ENCODE data around the gene BLNK. TPM values are rescaled to one million over a fixed set of nuclear protein-coding genes. Genes with fewer than 3 reads are reported as not detected.

The BLNK gene
- total and polyA plus RNA-seq, 2 donors (not counting 1 experiment from before 2014, with no cell fraction given): 0.33 TPM; not detected in 1

DNA sequence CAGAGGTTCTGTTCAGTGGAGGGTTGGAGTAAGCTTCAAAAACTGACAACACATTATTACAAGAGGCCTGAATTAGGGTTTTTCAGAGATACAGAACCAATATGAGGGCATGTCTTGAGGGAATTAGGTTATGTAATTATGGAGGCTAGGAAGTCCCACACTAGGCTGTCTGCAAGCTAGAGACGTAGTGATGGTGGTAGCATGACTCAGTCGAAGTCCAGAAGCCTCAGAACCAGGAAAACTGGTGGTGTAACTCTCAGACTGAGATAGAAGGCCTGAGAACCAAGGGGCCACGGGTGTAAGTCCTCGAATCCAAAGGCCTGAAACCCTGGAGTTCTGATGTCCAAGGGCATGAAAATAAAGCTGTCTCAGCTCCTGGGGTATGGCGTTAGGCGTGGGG, 105.6 kb downstream of the BLNK start:
- H3K4me3 ChIP-seq (replicated peaks in 1 of 4; ENCODE audit: control extremely low read depth in 1 of 4, insufficient read depth in 1 of 4, low read depth in 3 of 4, low read length in 4 of 4): no peak overlapping the region
- no peak overlapping the region for H3K4me2 ChIP-seq (ENCODE audit: extremely low read depth, insufficient read depth, low read length)
- no peaks in the 10 kb centered on the region for H4K20me1 ChIP-seq (ENCODE audit: control insufficient read depth, extremely low read depth, insufficient read depth, low read length)
- no peaks in the 10 kb centered on the region for H3K79me2 ChIP-seq (ENCODE audit: control insufficient read depth, insufficient read depth, low read length)
- H3K27me3 ChIP-seq (ENCODE audit: control insufficient read depth, insufficient read depth, low read length): no peaks in the 10 kb centered on the region
- no peaks in the 10 kb centered on the region for H3K4me1 ChIP-seq (ENCODE audit: control insufficient read depth, extremely low read depth, insufficient read depth, low read length)
- TF ChIP-seq EZH2 (IDR thresholded peaks at IDR 0.05; ENCODE audit: low read length, missing control alignments): no peak
- TF ChIP-seq, protein P1, sequence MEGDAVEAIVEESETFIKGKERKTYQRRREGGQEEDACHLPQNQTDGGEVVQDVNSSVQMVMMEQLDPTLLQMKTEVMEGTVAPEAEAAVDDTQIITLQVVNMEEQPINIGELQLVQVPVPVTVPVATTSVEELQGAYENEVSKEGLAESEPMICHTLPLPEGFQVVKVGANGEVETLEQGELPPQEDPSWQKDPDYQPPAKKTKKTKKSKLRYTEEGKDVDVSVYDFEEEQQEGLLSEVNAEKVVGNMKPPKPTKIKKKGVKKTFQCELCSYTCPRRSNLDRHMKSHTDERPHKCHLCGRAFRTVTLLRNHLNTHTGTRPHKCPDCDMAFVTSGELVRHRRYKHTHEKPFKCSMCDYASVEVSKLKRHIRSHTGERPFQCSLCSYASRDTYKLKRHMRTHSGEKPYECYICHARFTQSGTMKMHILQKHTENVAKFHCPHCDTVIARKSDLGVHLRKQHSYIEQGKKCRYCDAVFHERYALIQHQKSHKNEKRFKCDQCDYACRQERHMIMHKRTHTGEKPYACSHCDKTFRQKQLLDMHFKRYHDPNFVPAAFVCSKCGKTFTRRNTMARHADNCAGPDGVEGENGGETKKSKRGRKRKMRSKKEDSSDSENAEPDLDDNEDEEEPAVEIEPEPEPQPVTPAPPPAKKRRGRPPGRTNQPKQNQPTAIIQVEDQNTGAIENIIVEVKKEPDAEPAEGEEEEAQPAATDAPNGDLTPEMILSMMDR (conservative IDR thresholded peaks at IDR 0.05 in 1 of 2, IDR thresholded peaks at IDR 0.05 in 1 of 2; ENCODE audit: low read depth in 1 of 2, low read length in 2 of 2): no peak
- H3K27ac ChIP-seq (ENCODE audit: insufficient read depth, low read length): no peak overlapping the region
- H2AFZ ChIP-seq (ENCODE audit: low read length): no peak overlapping the region
- no peaks in the 10 kb centered on the region for H3K36me3 ChIP-seq (ENCODE audit: control insufficient read depth, insufficient read depth, low read length)
- no peak overlapping the region for H3K9ac ChIP-seq (ENCODE audit: insufficient read depth, low read length)
- DNase-seq (ENCODE audit: low read depth in 2 of 2): no peak
- no peaks in the 10 kb centered on the region for H3K9me3 ChIP-seq (ENCODE audit: control insufficient read depth, insufficient read depth, low read depth, low read length)

DNA sequence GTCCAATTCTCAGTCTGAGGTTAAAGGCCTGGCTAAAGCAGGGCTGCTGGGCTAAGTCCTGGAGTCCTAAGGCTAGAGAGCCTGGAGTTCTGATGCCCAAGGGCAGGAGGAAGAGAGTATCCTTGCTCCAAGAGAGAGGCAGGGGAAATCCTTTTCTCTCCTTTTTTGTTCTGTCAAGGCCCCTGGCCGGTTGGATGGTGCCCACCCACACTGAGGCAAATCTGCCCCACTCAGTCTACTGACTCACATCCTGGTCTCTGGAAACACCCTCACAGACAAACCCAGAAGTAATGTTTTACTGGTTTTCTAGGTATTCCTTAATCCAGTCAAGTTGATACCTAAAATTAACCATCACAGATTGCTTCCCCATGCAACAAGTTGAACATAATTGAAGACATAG, 118.3 kb downstream of the BLNK start:
- H3K9ac ChIP-seq (ENCODE audit: insufficient read depth, low read length): no peak overlapping the region
- H3K27me3 ChIP-seq (ENCODE audit: control insufficient read depth, insufficient read depth, low read length): no peaks in the 10 kb centered on the region
- DNase-seq (ENCODE audit: low read depth in 2 of 2): peak in 1 of 2 donors; percentile 14
- no peak overlapping the region for H2AFZ ChIP-seq (ENCODE audit: low read length)
- H3K27ac ChIP-seq (ENCODE audit: insufficient read depth, low read length): no peak overlapping the region
- no peaks in the 10 kb centered on the region for H3K79me2 ChIP-seq (ENCODE audit: control insufficient read depth, insufficient read depth, low read length)
- H3K4me2 ChIP-seq (ENCODE audit: extremely low read depth, insufficient read depth, low read length): no peak overlapping the region
- H3K36me3 ChIP-seq (ENCODE audit: control insufficient read depth, insufficient read depth, low read length): no peaks in the 10 kb centered on the region
- TF ChIP-seq, protein P1 (conservative IDR thresholded peaks at IDR 0.05 in 1 of 2, IDR thresholded peaks at IDR 0.05 in 1 of 2; ENCODE audit: low read depth in 1 of 2, low read length in 2 of 2): no peak
- TF ChIP-seq EZH2 (IDR thresholded peaks at IDR 0.05; ENCODE audit: low read length, missing control alignments): no peak
- no peaks in the 10 kb centered on the region for H3K9me3 ChIP-seq (ENCODE audit: control insufficient read depth, insufficient read depth, low read depth, low read length)
- no peak overlapping the region for H3K4me3 ChIP-seq (replicated peaks in 1 of 4; ENCODE audit: control extremely low read depth in 1 of 4, insufficient read depth in 1 of 4, low read depth in 3 of 4, low read length in 4 of 4)
- no peaks in the 10 kb centered on the region for H3K4me1 ChIP-seq (ENCODE audit: control insufficient read depth, extremely low read depth, insufficient read depth, low read length)
- H4K20me1 ChIP-seq (ENCODE audit: control insufficient read depth, extremely low read depth, insufficient read depth, low read length): no peaks in the 10 kb centered on the region

DNA sequence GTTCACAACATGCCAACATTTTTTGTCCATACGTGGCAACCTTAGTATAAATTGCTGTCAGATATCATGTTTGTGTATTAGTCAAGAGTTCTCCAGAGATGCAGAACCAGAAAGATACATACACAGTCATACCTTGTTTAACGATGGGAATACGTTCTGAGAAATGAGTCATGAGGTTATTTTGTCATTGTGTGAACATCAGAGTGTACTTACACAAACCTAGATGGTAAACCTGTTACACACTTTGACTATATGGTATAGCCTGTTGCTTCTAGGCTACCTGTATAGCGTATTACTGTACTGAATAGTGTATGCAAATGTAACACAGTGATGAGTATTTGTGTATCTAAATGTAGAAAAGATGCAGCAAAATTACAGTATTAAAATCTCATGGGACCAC, 118.9 kb downstream of the BLNK start:
- Histone ChIP-seq H3K9me3 (ENCODE audit: control insufficient read depth, insufficient read depth, low read depth, low read length) (no peaks in the 10 kb centered on the region), H4K20me1 (ENCODE audit: control insufficient read depth, extremely low read depth, insufficient read depth, low read length) (no peaks in the 10 kb centered on the region), H3K36me3 (ENCODE audit: control insufficient read depth, insufficient read depth, low read length) (no peaks in the 10 kb centered on the region), H3K4me3 (replicated peaks in 1 of 4; ENCODE audit: control extremely low read depth in 1 of 4, insufficient read depth in 1 of 4, low read depth in 3 of 4, low read length in 4 of 4) (no peak overlapping the region), H3K4me2 (ENCODE audit: extremely low read depth, insufficient read depth, low read length) (no peak overlapping the region), H3K27me3 (ENCODE audit: control insufficient read depth, insufficient read depth, low read length) (no peaks in the 10 kb centered on the region), H3K4me1 (ENCODE audit: control insufficient read depth, extremely low read depth, insufficient read depth, low read length) (no peaks in the 10 kb centered on the region), H3K27ac (ENCODE audit: insufficient read depth, low read length) (no peak overlapping the region), H3K9ac (ENCODE audit: insufficient read depth, low read length) (no peak overlapping the region), H2AFZ (ENCODE audit: low read length) (no peak overlapping the region), H3K79me2 (ENCODE audit: control insufficient read depth, insufficient read depth, low read length) (no peaks in the 10 kb centered on the region)
- no peak for TF ChIP-seq EZH2 (IDR thresholded peaks at IDR 0.05; ENCODE audit: low read length, missing control alignments)
- TF ChIP-seq, protein P1 (conservative IDR thresholded peaks at IDR 0.05 in 1 of 2, IDR thresholded peaks at IDR 0.05 in 1 of 2; ENCODE audit: low read depth in 1 of 2, low read length in 2 of 2): no peak
- DNase-seq (ENCODE audit: low read depth in 2 of 2): peak in 1 of 2 donors; percentile 2

Other genes with a start within 250 kb of the BLNK start
- gene CCNJ, start 228.0 kb downstream of the BLNK start, total RNA-seq: 5.6 and 6.7 TPM in 2 replicates
- gene CCNJ, start 228.0 kb downstream of the BLNK start, polyA plus RNA-seq: 5.7 and 6.5 TPM in 2 replicates
- 16.4 and 19.0 TPM in 2 replicates for gene ZNF518A, start 141.3 kb downstream of the BLNK start, total RNA-seq
- gene ZNF518A, start 141.3 kb downstream of the BLNK start, polyA plus RNA-seq: 4.0 and 5.2 TPM in 2 replicates
- gene DNTT, start 32.9 kb upstream of the BLNK start, total RNA-seq: not detected in 2 replicates
- gene DNTT, start 32.9 kb upstream of the BLNK start, polyA plus RNA-seq: not detected in 2 replicates
- gene OPALIN, start 87.4 kb upstream of the BLNK start, total RNA-seq: not detected in 2 replicates
- gene OPALIN, start 87.4 kb upstream of the BLNK start, polyA plus RNA-seq: not detected in 2 replicates
- gene TLL2, start 242.4 kb upstream of the BLNK start, total RNA-seq: 0.17 and 0.26 TPM in 2 replicates
- 0.01 and 0.05 TPM in 2 replicates for gene TLL2, start 242.4 kb upstream of the BLNK start, polyA plus RNA-seq

Data from fibroblast of lung (primary cell).